NCI-H2029 (cell line): Measurements from ENCODE around the gene SFXN5.
"Not testable (repeated sequence)": the region's sequence is repeated elsewhere in the genome, so short reads cannot be mapped to it uniquely, and the experiment has no call there.

Experiments used
- DNase-seq: peaks from one replicate; lab custom pipeline; 2025; lab: John Stamatoyannopoulos, UW

Gene SFXN5

GRCh38 chr2:72921853-72922252 lies 149.7 kb downstream of the SFXN5 start:
- DNase-seq = no peak

- no peak for DNase-seq
Observed at GRCh38 chr2:72921088-72921851, 150.2 kb downstream of the SFXN5 start.

GRCh38 chr2:72920318-72921087 lies 151.0 kb downstream of the SFXN5 start:
- DNase-seq = no peak

- DNase-seq = no peak
Observed at GRCh38 chr2:72919414-72920317, 151.8 kb downstream of the SFXN5 start.

- no peak for DNase-seq
Observed at GRCh38 chr2:72917877-72918553, 153.5 kb downstream of the SFXN5 start.

GRCh38 chr2:72917138-72917876 lies 154.2 kb downstream of the SFXN5 start, which contains the start of gene EMX1:
Gene EMX1 (plus strand): TSS chr2:72917519. CDS start chr2:72917853, 334 bp downstream.
- DNase-seq = peak; percentile 54

- DNase-seq = no peak
Observed at GRCh38 chr2:72916743-72917137, 154.8 kb downstream of the SFXN5 start.

GRCh38 chr2:72915907-72916742 lies 155.4 kb downstream of the SFXN5 start:
- peak; percentile 13 for DNase-seq

GRCh38 chr2:72915320-72915906 lies 156.1 kb downstream of the SFXN5 start:
- DNase-seq = no peak

GRCh38 chr2:72914589-72915319 lies 156.8 kb downstream of the SFXN5 start:
- DNase-seq = no peak

GRCh38 chr2:72914206-72914559 lies 157.3 kb downstream of the SFXN5 start:
- no peak for DNase-seq

GRCh38 chr2:72913486-72914205 lies 157.9 kb downstream of the SFXN5 start:
- DNase-seq = no peak

- no peak for DNase-seq
Observed at GRCh38 chr2:72911256-72911655, 160.3 kb downstream of the SFXN5 start.

- no peak for DNase-seq
Observed at GRCh38 chr2:72908741-72909140, 162.8 kb downstream of the SFXN5 start.

- not testable (repeated sequence) for DNase-seq
Observed at GRCh38 chr2:72907369-72907768, 164.1 kb downstream of the SFXN5 start.

- DNase-seq = no peak
Observed at GRCh38 chr2:72901426-72901825, 170.1 kb downstream of the SFXN5 start.

- DNase-seq = no peak
Observed at GRCh38 chr2:72900191-72900825, 171.2 kb downstream of the SFXN5 start.

GRCh38 chr2:72898585-72898906 lies 173.0 kb downstream of the SFXN5 start:
- no peak for DNase-seq
